HCT116 (cell line): ENCODE data around the gene TIPARP. TPM values are rescaled to one million over a fixed set of nuclear protein-coding genes. Genes with fewer than 3 reads are reported as not detected.

Source experiments
- ATAC-seq: fragments of 200-7000 bp; cut with Tn5 transposase; 2 replicates; pipeline ENCODE4 v1.9.1; 2020; ENCODE audit warnings: mild to moderate bottlenecking, moderate library complexity
- BruUV-seq: library from RNA; stranded (reverse); fragments of 400-500 nt; replicated peaks from 2 replicates; lab custom pipeline; 2021; lab: Mats Ljungman, UMichigan
- CTCF ChIA-PET: fragments of 300-600 bp; sonication (Branson Sonifier 250); formaldehyde crosslinking; loops from one replicate; lab custom pipeline; 2021; ENCODE audit warnings: antibody characterized with exemption; lab: Charles Lee
- POLR2A ChIA-PET: fragments of 300-600, 350-600 bp; sonication (Branson Sonifier 250); formaldehyde crosslinking; loops from one replicate; lab custom pipeline; 2021; ENCODE audit warnings: antibody characterized with exemption; lab: Charles Lee
- RAD21 ChIA-PET, 2 experiments: fragments of 300-600 bp; sonication (Branson Sonifier 250); formaldehyde crosslinking; loops; one replicate each; lab custom pipeline; 2023; ENCODE audit warnings: low total read pairs in 2 of 2; ENCODE audit not compliant: uncharacterized antibody in 2 of 2, unreplicated experiment in 2 of 2, low non-redundant PET in 1 of 2; lab: Charles Lee
- DNase-seq: peaks from one replicate; pipeline ENCODE4 v3.0.0-alpha.2; 2010; ENCODE audit warnings: low read depth, low spot score
- H2AFZ ChIP-seq: fragments of 200-600 bp; shearing (Covaris generic), sonication (generic); 2 replicates; pipeline ENCODE4 v1.6.1; 2017; ENCODE audit warnings: low read depth, mixed run types, mixed read lengths, antibody characterized with exemption, low read length; ENCODE audit not compliant: poor library complexity, severe bottlenecking
- H3K27ac ChIP-seq: 2 replicates; pipeline ENCODE4 v1.5.1; 2012; ENCODE audit warnings: low read depth, low read length
- H3K27me3 ChIP-seq: fragments of 200-600 bp; sonication (generic); 2 replicates; pipeline ENCODE4 v1.6.1; 2016; ENCODE audit warnings: mixed run types, low read length, mixed read lengths; ENCODE audit not compliant: insufficient read depth
- H3K36me3 ChIP-seq, 2 experiments: fragments of 200-500 bp in 1 of 2; fragments of 200-600 bp in 1 of 2; sonication (Bioruptor generic) in 1 of 2; sonication (generic) in 1 of 2; 2 replicates each; pipeline versions ENCODE4 v1.5.1 to v1.6.1; 2014 to 2016; ENCODE audit warnings: low read length in 2 of 2, inconsistent platforms in 1 of 2, mixed read lengths in 1 of 2, mixed run types in 1 of 2; ENCODE audit not compliant: insufficient read depth in 2 of 2, control insufficient read depth in 1 of 2
- H3K4me1 ChIP-seq, 2 experiments: fragments of 200-600 bp in 1 of 2; sonication (generic) in 1 of 2; 2 replicates each; pipeline versions ENCODE4 v1.5.1 to v1.6.1; 2012 to 2017; ENCODE audit warnings: low read length in 2 of 2, inconsistent platforms in 1 of 2, mild to moderate bottlenecking in 1 of 2, mixed read lengths in 1 of 2, mixed run types in 1 of 2, moderate library complexity in 1 of 2; ENCODE audit not compliant: insufficient read depth in 2 of 2, control insufficient read depth in 1 of 2
- H3K4me2 ChIP-seq: fragments of 200-600 bp; sonication (generic); 2 replicates; pipeline ENCODE4 v1.6.1; 2017; ENCODE audit warnings: mixed run types, low read length, mixed read lengths
- H3K4me3 ChIP-seq, 2 experiments: fragments of 200-600 bp in 1 of 2; sonication (generic) in 1 of 2; replicated peaks in 1 of 2; 2 replicates each; pipeline ENCODE4 v1.5.1; 2011 to 2016; ENCODE audit warnings: low read length in 2 of 2, control low read depth in 1 of 2, low read depth in 1 of 2, mild to moderate bottlenecking in 1 of 2, mixed read lengths in 1 of 2, mixed run types in 1 of 2
- H3K79me2 ChIP-seq: fragments of 200-600 bp; sonication (generic); 2 replicates; pipeline ENCODE4 v1.6.1; 2017; ENCODE audit warnings: mild to moderate bottlenecking, mixed run types, low read length, moderate library complexity, mixed read lengths; ENCODE audit not compliant: insufficient read depth
- H3K9ac ChIP-seq: fragments of 200-600 bp; sonication (generic); 2 replicates; pipeline ENCODE4 v1.6.1; 2016; ENCODE audit warnings: low read length, mixed read lengths
- H3K9me2 ChIP-seq: fragments of 200-600 bp; sonication (generic), shearing (Covaris generic); 2 replicates; pipeline ENCODE4 v1.6.1; 2017; ENCODE audit warnings: mixed run types, mild to moderate bottlenecking, moderate library complexity; ENCODE audit not compliant: insufficient read depth
- H3K9me3 ChIP-seq, 2 experiments: fragments of 200-500 bp in 1 of 2; fragments of 200-600 bp in 1 of 2; sonication (Bioruptor generic) in 1 of 2; sonication (generic) in 1 of 2; 2 replicates each; pipeline ENCODE4 v1.6.1; 2014 to 2017; ENCODE audit warnings: low read length in 2 of 2, mixed read lengths in 2 of 2, inconsistent platforms in 1 of 2, low read depth in 1 of 2, mild to moderate bottlenecking in 1 of 2, mixed run types in 1 of 2, moderate library complexity in 1 of 2; ENCODE audit not compliant: control insufficient read depth in 1 of 2, insufficient read depth in 1 of 2
- H4K20me1 ChIP-seq: fragments of 200-600 bp; sonication (generic), shearing (Covaris generic); 2 replicates; pipeline ENCODE4 v1.6.1; 2017; ENCODE audit warnings: mixed run types, mild to moderate bottlenecking, moderate library complexity; ENCODE audit not compliant: insufficient read depth
- CEBPB ChIP-seq: IDR thresholded peaks from 2 replicates; pipeline ENCODE4 v1.6.1; 2012; ENCODE audit warnings: low read depth
- SIN3A ChIP-seq: IDR thresholded peaks from 2 replicates; pipeline ENCODE4 v1.6.1; 2012; ENCODE audit warnings: low read depth
- SP1 ChIP-seq: IDR thresholded peaks from 2 replicates; pipeline ENCODE4 v1.6.1; 2012; ENCODE audit warnings: low read depth
- ZNF274 ChIP-seq: fragments of 200-500 bp; sonication (Bioruptor generic); IDR thresholded peaks from 2 replicates; pipeline ENCODE4 v1.6.1; 2014; ENCODE audit warnings: mild to moderate bottlenecking, low read depth, low read length, inconsistent platforms
- intact Hi-C: fragments of 100-400 bp; cut with micrococcal nuclease; formaldehyde crosslinking; loops from 2 replicates; pipeline ENCODE4 v1.10.0; 2022
- total RNA-seq: library from RNA; stranded (reverse); gene quantifications from one replicate; pipeline ENCODE4 v1.2.1, GENCODE V29; 2021; ENCODE audit not compliant: unreplicated experiment

TIPARP gene
- total RNA-seq, 1 experiment from 2014 or later: 51.3 TPM

DNA sequence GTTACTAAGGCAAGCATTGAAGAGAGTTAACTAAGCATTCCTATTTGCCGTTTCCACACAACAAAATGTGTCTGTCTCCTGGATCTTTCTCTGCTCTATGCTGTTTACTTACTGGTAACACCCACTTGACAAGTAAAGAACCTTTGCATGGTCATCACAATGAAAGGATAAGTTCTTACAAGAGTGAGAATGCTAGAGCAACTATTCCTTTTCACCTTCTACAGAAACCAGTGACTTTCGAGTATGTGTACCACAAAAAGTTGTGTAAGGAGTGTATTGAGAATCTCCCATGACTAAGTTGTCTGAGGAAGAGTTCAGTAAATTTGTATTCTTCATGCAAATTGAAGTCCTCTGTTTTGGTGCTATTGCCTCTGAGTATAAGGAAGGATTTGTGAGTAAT is 10.8 kb downstream of the TIPARP start:
- BruUV-seq: no TSS peak
- Histone ChIP-seq H3K36me3 (peaks cover 9 to 36% of the 10 kb centered on the region in 2 experiments; a peak in 3 of 4 replicates), H2AFZ (no peak overlapping the region), H3K9me3 (no peaks in the 10 kb centered on the region), H3K4me2 (no peak overlapping the region), H3K9me2 (no peaks in the 10 kb centered on the region)
- ChIA-PET RAD21 (no interaction called here), CTCF (no interaction called here), POLR2A (no interaction called here)
- ATAC-seq (no peak), DNase-seq (no peak)
- no peak for TF ChIP-seq ZNF274
- TF ChIP-seq, all 23 proteins: peak for 0
- Histone ChIP-seq H3K79me2 (peaks cover 100% of the 10 kb centered on the region), H3K27me3 (no peaks in the 10 kb centered on the region), H3K27ac (no peak overlapping the region), H3K4me1 (peaks cover 0 to 29% of the 10 kb centered on the region in 2 experiments; a peak in 1 of 4 replicates), H3K4me3 (no peak overlapping the region), H4K20me1 (peaks cover 85% of the 10 kb centered on the region), H3K9ac (no peak overlapping the region)
- intact Hi-C loops: no loop called here

DNA sequence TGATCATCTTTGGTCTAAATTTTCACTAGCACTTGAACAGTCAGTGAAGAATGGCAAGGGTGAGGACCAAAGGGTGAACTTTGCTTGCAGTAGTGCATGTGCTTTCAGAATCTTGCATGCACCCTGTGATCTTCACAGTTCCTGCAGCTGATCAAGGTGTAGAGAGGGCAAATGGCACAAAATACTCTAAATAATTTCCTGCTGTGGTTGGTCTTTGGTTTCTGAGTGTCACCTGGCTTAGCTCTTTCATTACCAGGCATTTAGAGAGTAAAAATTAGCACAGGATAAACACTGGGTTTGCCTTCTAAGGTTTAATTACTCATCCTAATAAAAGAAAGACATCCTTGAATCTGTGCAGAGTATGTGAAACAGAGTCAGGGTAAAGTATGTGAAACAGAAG is 11.4 kb downstream of the TIPARP start:
- Histone ChIP-seq H3K9me2 (no peaks in the 10 kb centered on the region), H4K20me1 (peaks cover 85% of the 10 kb centered on the region), H3K27me3 (no peaks in the 10 kb centered on the region), H3K27ac (no peak overlapping the region), H3K4me1 (peaks cover 0 to 29% of the 10 kb centered on the region in 2 experiments; a peak in 1 of 4 replicates), H3K4me2 (no peak overlapping the region), H3K4me3 (no peak overlapping the region), H3K36me3 (peaks cover 5 to 32% of the 10 kb centered on the region in 2 experiments; a peak in 3 of 4 replicates), H2AFZ (no peak overlapping the region), H3K79me2 (peaks cover 100% of the 10 kb centered on the region), H3K9me3 (no peaks in the 10 kb centered on the region), H3K9ac (no peak overlapping the region)
- TF ChIP-seq SIN3A (no peak), CEBPB (no peak), SP1 (no peak)
- POLR2A ChIA-PET: no interaction called here
- intact Hi-C loops: no loop called here
- CTCF ChIA-PET: no interaction called here
- BruUV-seq: no TSS peak
- DNase-seq (no peak), ATAC-seq (no peak)
- RAD21 ChIA-PET: no interaction called here
